GM18517 (cell line): ENCODE results near the gene IL4R.

ENCODE experiments used
- ATAC-seq: cut with Tn5 transposase; IDR thresholded peaks from one replicate; pipeline ENCODE4 v1.9.1; 2021; ENCODE audit warnings: mild to moderate bottlenecking, moderate library complexity; ENCODE audit not compliant: unreplicated experiment

IL4R gene

GRCh38 chr16:27353853-27354252, 40.1 kb downstream of the IL4R start:
- no peak for ATAC-seq

DNA sequence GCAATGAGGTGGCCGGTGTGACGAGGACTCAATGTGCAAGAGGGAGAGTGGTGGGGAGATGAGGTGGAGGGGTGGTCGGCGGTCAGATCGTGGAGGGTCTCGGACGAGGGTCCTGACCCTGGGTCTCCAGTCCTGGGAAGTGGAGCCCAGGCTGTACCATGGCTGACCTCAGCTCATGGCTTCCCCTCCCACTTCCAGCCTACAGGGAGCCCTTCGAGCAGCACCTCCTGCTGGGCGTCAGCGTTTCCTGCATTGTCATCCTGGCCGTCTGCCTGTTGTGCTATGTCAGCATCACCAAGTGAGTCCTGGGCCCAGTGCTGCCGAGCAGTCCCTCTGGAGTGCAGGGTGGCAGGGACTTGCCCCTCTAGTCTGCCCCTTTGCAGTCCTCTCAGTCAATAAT, 41.8 kb downstream of the IL4R start:
- ATAC-seq, result no peak

- ATAC-seq, result no peak
These were observed 43.0 kb downstream of the IL4R start for GRCh38 chr16:27356794-27357193.

GRCh38 chr16:27359051-27359450, 45.3 kb downstream of the IL4R start:
- no peak for ATAC-seq

- no peak for ATAC-seq
These were observed 45.8 kb downstream of the IL4R start for GRCh38 chr16:27359615-27360014.

DNA sequence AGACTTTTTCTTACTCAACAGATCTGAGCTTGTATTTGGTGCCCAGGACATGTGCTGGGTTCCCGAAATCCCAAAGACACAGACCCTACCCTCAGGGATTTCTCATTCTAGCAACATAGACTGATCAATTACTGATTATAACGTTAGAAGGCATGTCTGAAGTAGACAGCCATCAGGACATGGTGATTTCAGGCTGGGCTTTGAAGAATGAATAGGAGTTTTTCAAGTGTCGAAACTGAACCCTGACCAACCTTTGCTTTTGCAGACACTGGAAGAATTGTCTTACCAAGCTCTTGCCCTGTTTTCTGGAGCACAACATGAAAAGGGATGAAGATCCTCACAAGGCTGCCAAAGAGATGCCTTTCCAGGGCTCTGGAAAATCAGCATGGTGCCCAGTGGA, 48.2 kb downstream of the IL4R start:
- ATAC-seq, result no peak

- ATAC-seq, result no peak
These were observed 48.9 kb downstream of the IL4R start for GRCh38 chr16:27362570-27363245.

- ATAC-seq, result no peak
These were observed 49.5 kb downstream of the IL4R start for GRCh38 chr16:27363246-27363632.

GRCh38 chr16:27363797-27364196, 50.0 kb downstream of the IL4R start:
- ATAC-seq, result no peak

DNA sequence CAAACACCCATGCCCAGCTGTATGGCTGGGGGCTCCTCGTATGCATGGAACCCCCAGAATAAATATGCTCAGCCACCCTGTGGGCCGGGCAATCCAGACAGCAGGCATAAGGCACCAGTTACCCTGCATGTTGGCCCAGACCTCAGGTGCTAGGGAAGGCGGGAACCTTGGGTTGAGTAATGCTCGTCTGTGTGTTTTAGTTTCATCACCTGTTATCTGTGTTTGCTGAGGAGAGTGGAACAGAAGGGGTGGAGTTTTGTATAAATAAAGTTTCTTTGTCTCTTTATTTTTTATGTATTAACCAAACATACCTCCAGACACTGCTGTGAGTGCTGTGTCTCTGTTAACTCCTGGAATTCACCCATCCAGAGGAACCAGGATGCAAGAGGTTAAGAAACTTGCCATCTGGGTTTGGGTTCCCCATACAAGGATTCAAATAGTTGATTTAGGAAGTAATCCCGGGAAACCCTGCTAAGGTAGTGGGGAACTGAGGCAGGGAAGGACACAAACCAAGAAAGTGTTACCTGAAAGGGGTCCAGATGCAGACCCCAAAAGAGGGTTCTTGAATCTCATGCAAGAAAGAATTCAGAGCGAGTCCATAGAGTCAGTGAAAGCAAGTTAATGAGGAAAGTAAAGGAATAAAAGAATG, 50.8 kb downstream of the IL4R start:
- no peak for ATAC-seq

DNA sequence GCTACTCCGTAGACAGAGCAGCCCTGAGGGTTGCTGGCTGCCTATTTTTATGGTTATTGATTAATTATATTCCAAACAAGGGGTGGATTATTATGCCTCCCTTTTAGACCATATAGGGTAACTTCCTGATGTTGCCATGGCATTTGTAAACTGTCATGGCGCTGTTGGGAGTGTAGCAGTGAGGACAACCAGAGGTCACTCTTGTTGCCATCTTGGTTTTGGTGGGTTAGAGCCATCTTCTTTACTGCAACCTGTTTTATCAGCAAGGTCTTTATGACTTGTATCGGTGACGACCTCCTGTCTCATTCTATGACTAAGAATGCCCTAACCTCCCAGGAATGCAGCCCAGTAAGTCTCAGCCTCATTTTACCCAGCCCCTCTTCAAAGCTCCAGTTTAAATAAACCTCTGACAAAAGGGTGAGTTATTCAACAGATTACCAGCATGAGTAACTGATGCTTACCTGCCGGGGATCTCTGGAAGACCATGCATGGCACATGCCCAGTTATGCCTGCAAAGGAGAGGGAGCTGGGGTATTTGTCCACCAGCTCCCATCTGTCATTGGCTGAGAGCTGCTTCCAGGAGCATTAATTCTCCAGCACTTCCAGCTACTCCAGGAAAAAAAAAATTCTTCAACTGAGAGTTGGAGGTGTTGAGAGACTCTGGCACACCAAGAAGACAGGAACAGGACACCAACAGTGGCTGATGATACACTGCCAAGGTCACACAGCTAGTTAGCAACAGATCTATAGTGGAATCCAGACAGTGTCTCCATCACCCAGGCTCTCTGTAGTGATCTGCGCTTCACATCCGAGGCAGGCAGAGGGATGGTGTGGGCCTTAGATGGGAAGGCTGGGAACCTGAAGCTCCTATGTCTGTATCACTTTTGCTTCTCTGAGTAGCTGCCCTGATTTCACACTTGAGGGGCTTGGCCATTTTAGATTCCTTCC, 51.6 kb downstream of the IL4R start:
- ATAC-seq, result no peak

DNA sequence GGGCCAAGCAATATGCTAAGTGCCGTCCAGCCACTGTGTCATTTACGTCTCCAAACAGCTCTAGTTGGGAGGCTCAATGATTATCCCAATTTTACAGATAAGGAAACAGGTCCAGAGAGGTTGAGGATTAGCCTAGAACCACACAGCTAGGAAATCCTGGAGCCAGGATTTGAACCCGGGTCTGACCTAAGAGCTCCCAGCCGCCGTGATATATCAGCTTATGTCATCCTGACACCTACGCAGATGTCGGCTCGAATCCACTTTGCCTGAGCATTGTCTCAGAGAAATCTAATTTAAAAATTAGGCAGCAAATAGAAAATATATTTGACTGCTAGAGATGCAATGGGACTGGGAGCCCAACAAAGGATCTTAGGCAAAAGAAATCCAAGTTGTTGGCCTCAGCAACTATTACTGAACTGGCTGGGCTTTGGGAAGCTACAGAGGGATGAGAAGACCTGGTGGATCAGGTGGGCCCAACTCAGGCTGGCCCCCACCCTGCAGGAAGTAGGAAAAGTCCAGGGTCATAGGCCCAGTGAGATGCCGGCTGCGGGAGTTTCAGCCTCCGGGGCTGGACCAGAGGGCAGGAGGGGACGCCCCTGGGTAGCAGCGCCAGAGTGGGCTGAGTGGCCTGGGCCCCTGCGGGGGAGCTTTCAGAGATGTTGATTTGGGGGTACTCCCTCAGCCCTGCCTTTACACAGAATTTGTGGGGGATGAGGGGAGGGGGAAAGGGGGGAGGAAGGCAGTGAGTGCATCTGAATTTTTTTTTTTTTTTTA, 53.1 kb downstream of the IL4R start:
- ATAC-seq, result peak; percentile 5

DNA sequence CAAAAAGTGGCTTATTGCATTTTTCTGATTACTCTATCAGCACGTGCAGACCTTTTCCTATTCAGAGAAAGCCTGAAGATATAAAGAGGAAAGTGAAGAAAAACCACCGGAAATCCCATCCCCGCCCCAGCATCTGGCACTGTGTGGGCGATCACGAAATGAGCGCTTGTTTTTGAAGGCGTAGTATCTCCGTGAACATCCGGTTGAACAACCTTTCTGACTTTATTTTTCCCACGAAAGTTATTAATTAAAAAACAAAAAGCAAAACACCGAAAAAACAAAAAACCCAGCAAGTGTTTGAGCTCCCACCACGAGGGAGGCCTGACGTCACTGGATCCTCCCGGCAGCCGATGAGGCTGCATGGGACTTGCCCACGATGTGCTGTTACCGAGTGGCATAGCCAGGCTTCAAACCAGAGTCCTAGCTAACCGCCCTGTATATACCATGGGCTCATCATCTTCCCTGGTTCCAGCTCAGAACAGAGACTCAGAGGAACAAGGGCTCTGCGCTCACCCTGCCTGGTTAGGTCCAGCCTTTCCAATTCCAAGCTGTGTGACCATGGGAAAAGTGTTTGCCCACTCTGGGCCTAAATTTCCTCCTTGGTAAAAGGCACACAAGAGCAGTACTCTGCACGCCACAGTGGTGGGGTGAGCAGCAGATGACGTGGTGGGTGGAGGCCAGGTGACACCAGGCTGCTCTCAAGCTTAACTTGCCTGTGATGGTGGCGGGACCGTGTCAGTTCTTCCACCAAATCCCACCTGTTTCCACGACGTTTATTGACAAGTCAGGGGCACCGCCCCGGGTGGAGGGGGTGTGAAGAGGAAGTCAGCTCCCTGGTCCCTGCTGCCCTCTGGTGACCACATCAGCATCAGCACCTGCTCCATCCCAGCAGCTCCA, 53.9 kb downstream of the IL4R start:
- ATAC-seq, result peak; percentile 72

- ATAC-seq, result no peak
These were observed 54.6 kb downstream of the IL4R start for GRCh38 chr16:27368358-27368722.

- ATAC-seq, result no peak
These were observed 56.0 kb downstream of the IL4R start for GRCh38 chr16:27369806-27370205.

- ATAC-seq, result no peak
These were observed 56.5 kb downstream of the IL4R start for GRCh38 chr16:27370318-27370717.

DNA sequence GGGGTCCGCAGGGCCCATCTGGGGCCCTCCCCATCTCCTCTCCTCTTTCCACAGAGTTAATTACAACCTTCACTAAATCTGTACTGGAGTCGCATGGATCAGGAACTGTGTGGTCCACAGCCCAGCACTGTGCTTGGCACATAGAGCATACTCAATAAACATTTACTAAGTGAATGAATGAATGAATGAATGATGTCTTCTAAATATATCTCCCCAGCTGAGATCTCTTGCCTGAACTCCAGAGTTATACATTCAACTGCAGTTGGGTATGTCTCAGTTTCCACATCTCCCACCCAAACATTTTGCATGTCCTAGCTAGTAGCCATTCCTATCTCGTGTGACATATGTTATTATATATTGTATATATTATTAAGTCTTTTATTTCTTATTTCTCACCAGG, 59.5 kb downstream of the IL4R start:
- no peak for ATAC-seq

DNA sequence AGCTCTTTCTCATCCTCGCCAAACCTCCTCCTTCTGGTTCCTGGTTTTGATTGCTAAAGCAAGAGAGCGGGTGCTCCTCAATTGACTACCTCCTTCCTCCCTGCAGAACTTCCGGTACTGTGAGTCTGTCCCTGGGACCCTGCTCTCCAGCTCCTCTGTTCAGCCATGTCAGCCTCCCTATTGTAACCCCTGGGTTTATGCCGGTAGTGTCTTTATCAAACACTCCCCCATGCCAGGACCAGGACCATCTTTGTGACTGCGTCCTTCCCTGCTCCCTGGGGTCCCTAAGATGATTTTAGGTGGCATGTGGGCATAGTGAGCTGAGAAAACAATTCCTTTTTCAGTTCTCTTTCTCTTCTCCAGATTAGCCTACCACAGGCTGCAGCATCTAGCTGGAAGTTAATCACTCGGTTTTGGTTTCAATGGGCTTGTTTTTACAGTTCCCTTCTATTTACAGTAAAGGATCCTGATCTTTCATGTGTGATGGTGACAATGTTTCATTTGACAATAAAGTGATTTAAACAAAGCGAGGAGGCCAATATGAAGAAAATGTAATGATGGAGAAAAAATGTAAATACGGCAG, 60.5 kb downstream of the IL4R start:
- ATAC-seq, result peak; percentile 34

- peak; percentile 44 for ATAC-seq
These were observed 61.1 kb downstream of the IL4R start for GRCh38 chr16:27374804-27375425.
